NCI-H2171 treated with DMSO at 0.1 percent for 48 hours (cell line): Measurements from ENCODE around the gene GPRC5D.

Source experiments
- DNase-seq: peaks from one replicate; lab custom pipeline; 2025; lab: John Stamatoyannopoulos, UW

Gene GPRC5D

GRCh38 chr12:12979126-12979525, 27.2 kb upstream of the GPRC5D start:
- no peak for DNase-seq

DNA sequence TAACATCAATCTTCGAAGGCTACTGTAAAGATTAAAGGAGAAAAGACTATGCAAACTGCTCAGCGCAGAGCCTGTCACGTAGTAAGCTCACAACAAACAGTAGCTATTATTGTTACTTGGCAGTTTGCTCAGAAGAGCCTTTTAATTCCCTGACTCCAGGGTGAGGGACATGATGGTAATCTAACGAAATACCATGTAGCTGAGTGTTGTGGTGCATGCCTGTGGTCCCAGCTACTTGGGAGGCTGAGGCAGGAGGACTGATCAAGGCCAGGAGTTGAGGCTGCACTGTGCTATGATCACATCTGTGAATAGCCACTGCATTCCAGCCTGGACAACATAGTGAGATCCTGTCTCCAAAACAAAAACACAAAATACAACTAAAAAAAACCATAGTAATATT, 25.3 kb upstream of the GPRC5D start:
- no peak for DNase-seq

DNA sequence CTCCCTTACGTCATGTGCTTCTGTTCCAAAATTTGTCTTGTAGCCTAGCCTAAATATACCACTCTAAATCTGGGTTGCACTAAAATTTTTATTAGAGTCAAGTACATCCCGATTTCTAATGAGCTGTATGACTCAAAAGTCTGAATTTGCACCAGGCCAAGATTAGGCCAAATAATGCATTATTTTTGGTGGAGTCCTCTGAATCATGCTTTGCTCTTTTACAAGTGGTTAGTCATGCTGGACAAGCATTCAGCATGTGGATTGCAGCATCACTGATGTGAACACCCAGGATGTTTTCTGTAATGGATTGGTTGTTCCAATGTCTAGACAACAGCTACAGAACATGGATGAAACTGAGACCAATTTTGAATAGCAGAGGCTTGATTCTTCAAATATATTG, 24.4 kb upstream of the GPRC5D start:
- no peak for DNase-seq

DNA sequence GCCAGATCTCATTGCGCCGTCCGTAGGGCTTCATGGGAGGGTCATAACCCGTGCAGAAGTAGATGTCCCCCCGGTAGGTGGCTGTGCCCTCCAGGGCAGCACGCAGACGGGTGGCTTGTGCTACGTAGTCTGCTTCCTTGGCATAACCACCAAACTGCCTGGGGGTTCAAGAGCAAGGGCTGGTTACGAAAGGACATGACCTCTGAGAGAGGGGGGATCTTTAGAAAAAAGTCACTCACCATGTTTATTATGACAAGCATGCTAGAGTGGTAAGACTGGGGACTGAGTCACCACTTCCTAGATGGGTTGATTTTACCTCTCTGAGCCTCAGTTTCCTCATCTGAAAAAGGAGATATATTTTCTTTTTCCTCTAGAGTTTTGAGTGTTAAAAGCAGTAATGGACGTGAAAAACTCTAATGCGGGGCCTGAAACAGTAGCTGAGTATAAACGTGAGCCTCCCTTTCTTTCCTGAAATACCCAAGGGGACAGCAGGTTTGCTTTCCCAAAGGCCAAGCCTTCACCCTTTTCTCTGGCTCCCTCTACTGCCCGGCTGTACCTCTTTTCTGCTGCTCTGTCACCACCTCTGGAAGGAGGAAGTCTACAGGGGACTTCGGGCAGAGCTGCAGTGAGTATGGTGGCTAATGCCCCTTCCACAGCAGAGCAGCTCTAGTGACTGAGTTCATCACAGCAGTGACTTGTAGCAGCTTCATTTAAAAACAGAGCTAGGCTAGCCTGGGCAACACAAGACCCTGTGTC, 23.5 kb upstream of the GPRC5D start:
- peak; percentile 2 for DNase-seq

DNA sequence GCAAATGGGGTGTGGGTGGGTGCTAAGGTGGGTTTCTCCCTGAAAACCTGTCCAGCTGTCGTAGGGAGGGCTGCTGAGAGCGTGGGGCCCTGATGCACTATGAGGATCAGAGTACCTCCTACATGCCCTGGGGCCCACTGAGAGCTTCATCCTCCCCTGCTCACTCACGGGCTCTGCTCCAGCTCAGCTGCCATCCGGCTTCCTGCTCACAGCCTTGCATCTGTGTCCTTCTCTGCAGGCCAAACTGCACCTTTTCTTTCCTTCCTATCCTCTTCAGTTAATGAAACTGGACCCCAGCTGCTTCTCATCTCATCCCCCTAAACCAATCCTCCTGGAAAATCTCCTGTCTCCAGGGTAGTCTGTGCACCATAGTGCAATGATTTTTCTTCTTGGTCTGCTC, 22.2 kb upstream of the GPRC5D start:
- DNase-seq, result no peak

DNA sequence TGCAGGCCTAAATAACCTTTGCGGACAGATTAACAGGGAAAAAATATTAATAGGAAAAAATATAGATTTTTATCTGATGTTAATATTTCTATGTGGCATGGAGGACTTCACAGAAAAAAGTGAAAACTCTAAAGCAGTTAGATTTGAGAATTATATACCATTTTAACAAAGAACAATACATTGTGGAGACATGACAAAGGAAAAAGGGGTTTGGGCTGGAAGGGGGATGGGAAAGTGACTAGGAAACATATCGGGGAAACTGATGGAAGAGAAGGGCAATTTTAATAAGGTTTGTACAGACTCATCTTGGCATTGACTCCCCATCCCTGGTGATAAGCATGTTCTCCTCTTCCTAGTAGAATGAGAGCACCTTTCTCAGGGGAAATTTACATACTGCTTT, 21.0 kb upstream of the GPRC5D start:
- DNase-seq, result no peak

DNA sequence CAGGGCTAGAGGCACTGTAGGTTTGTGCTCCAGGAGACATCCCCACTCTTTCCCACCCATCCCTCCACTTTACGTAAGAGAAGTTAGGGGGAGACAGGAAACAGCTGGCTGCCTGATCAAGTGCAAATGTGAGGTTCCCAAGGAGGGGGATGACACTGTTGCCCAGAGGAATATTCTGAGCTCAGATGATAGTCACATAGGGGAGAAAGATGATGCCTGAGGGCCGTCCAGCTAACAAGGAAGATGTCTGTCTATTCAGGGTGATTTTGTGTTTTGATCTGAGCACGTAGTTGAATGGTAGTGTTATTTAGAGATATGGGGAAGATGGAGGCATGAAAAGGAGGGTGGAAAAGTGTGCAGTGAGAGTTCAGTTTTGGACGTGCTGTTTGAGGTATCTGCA, 13.9 kb upstream of the GPRC5D start:
- no peak for DNase-seq

DNA sequence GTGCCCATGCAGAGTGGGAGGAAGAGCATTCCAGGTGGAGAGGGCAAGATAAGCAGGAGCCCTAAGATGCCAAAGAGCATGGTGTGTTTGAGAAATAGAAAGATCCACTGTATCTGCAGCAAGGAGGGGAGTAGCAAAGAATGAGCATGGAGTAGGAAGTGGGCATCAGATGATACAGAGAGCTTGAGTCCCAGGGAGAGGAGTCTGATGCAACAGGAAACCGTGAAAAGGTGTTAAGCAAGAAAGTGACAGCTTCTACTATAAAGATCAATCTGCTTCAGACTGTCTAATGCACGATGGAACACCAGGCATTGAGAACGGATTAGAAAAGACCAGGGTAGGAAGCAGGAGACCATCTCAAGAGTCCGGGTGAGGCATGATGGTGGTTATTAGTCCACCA, 12.3 kb upstream of the GPRC5D start:
- DNase-seq, result no peak

GRCh38 chr12:12960639-12961209, 8.8 kb upstream of the GPRC5D start:
- DNase-seq, result no peak

- DNase-seq, result no peak
Observed at GRCh38 chr12:12958886-12959285, 6.9 kb upstream of the GPRC5D start.

DNA sequence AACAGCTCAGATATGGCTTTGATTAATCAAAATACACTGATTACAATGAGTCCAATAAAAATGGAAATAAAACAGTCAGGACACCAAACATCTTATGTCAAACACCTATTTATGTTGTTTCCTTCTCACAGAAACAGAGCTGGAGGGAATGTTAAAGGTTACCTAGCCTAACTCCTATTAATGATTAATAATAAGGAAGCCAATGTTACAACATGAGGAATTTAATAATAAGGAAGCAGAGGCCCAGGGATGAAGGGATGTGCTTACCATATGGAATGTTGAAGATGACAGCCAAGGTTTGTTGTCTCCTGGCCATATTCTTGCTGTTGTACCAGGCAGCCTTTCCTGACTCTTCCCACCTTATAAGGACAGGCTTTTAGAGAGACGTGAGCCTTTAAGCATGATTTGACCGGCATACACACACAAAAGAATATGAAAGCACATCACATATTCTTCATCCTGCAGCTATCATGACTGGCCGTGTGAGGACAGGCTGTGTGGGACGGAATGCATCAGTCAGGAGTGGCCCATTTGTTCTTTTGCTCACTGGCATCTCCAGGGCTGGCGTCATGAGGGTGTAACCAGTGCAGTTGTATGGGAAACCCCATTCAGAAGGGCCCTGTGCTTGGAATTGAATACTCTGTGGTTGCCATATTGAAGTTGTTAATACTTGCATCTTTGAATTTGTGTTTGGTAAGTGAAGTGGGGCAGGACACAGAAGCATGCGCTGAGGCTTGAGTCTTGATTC, 3.1 kb upstream of the GPRC5D start:
- DNase-seq, result no peak

DNA sequence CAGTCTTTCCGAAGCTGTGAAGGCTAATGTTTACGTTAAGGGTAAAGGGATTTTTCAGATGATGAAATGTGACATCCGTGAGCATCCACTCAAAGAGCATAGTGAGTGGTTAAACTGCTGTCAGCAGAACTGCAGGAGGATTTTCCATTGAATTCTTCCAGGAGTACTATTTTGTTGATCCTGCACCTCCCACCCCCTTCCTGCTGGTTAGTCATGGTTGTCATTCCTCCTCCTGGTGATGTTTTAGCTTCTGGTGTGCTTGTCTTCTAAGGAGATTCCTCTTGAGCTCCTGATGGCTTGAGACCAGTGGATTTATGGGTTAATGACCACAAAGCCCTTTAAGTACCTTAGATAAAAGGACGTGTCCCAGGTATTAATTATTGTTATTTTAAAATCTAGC, 2.4 kb upstream of the GPRC5D start:
- no peak for DNase-seq

GRCh38 chr12:12951504-12951903, 466 bp downstream of the GPRC5D start:
- DNase-seq, result no peak

GRCh38 chr12:12947902-12948301, 4.1 kb downstream of the GPRC5D start:
- DNase-seq, result no peak

DNA sequence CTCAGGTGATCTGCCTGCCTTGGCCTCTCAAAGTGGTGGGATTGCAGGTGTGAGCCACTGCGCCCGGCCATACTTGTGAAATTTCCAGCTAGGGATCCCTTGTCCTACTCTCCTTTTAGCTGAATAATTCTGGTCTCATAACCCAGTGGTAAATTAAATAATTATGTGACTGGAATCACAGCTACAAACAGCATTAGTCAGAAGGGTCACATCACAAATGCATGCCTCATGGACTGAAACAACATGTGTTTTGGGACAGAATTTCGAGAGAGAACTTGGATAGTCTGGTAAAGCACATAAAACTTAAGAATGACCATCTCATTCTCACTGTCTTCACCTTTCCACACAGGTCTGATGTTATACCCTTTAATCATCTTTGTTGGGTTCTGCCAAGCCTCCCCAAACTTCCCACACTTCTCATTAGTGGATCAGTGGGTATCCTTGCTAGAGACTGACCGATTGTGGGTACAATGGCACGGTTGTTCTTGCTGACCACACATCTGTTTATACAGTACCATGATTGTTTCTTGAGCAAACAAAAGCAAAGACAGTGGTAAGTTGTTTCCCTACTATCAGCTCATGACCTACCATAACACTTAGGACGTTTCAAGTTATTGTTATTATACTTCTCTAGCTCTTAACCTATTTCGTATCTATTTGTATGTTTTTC, 5.1 kb downstream of the GPRC5D start:
- DNase-seq, result no peak

DNA sequence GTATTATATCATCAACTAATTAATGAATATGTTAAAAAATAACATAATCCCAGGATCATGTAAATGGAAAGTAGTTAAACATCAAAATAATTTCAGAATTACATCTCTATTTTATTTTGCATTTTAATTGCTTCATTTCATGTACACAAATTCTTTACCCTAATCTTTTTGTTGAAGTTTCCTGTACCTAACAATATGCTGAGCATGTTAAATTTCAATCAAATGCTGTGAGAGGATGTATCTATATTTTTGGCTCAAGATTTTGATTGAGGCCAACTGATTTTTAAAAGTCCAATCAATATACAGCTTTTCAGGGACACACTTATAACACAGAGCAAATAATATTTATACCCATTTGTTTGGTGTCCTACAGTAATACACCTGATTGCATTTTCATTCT, 6.4 kb downstream of the GPRC5D start:
- no peak for DNase-seq

- DNase-seq, result no peak
Observed at GRCh38 chr12:12943586-12944260, 8.2 kb downstream of the GPRC5D start.

DNA sequence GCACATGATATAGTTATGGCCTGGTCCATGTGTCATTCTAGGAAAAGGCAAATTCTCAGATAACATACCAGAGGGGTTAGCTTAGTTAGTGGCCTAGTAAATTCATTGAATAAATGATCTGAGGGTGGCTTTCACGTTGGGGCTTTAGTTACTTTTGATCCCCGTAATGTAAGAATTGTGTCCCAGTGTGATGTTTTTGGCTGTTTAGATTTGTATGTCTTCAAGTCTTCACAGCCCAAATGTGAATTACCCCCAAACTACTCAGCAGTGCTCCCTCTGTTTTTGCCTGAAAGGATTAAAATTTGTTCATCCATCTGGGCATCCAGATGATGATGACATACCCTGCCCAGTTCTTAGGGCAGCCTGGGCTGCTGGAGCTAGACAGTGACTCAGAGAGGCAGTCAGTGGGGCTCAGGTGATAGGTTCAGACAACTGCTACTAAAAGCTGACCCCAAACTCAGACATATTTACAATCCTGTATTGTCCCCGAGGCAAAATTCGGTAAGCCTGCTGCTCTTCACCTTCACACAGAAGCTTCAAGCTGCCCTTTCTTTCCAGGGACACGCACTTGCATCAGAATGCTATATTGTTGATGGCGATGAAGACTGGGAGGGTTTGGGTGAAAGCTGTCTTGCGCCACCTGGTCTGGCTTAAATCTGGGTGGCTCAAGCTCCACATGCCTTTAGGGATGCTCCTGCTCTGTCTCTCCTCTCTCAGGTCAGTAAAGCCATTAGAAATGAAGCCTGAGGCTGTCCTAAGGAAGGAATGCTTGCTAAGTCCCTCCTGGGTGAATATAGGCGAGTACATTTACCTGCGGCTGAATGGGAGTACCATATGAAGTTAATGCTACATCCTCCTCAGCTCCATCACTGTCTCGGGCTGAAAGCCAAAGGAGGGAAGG, 10.3 kb downstream of the GPRC5D start:
- no peak for DNase-seq

GRCh38 chr12:12939888-12940287, 12.1 kb downstream of the GPRC5D start:
- no peak for DNase-seq

- DNase-seq, result no peak
Observed at GRCh38 chr12:12938541-12938940, 13.4 kb downstream of the GPRC5D start.

DNA sequence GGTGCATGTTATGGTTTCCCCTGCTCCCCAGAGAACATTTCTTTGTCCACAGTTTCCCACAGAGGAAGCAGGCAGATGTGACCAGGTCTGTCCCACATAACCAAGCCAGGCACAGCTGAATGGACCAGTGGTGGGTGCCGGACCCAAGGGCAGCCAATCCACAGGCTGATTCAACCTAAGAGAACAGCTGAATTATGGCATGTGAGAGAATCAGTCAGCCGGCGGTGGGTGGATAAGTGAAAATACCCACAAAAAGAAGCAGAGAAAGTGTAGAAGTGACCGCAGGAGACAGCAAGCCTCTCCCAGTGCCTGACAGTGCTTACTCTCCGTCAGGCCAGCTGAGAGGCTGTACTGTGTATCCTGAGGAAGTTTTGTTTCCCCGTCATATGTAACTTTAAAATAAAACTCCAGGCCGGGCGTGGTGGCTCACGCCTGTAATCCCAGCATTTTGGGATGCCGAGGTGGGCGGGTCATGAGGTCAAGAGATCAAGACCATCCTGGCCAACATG, 14.9 kb downstream of the GPRC5D start:
- no peak for DNase-seq
